Osteocyte (in vitro differentiated cells): Measurements from ENCODE around the gene NR5A1. TPM values are rescaled to one million over a fixed set of nuclear protein-coding genes. Genes with fewer than 3 reads are reported as not detected.

Source experiments
- DNase-seq: peaks from one replicate; pipeline ENCODE4 v3.0.0; 2021; ENCODE audit warnings: mixed read lengths; ENCODE audit not compliant: unreplicated experiment; ENCODE audit errors: extremely low spot score
- H3K27ac Mint-ChIP-seq: one replicate; pipeline ENCODE4 v1.8.0; 2021; ENCODE audit warnings: mild to moderate bottlenecking, mixed read lengths; ENCODE audit not compliant: unreplicated experiment
- H3K27me3 Mint-ChIP-seq: one replicate; pipeline ENCODE4 v1.8.0; 2021; ENCODE audit warnings: mixed read lengths; ENCODE audit not compliant: unreplicated experiment
- H3K36me3 Mint-ChIP-seq: one replicate; pipeline ENCODE4 v1.8.0; 2021; ENCODE audit warnings: mixed read lengths; ENCODE audit not compliant: unreplicated experiment
- H3K4me1 Mint-ChIP-seq: one replicate; pipeline ENCODE4 v1.8.0; 2021; ENCODE audit warnings: mixed read lengths; ENCODE audit not compliant: unreplicated experiment
- H3K4me3 Mint-ChIP-seq: one replicate; pipeline ENCODE4 v1.8.0; 2021; ENCODE audit warnings: mild to moderate bottlenecking, moderate library complexity, mixed read lengths; ENCODE audit not compliant: unreplicated experiment
- H3K9me3 Mint-ChIP-seq: one replicate; pipeline ENCODE4 v1.8.0; 2021; ENCODE audit warnings: mixed read lengths; ENCODE audit not compliant: unreplicated experiment
- total RNA-seq: library from RNA; stranded (reverse); gene quantifications from 2 replicates; pipeline ENCODE4 v1.2.1, GENCODE V29; 2021
- TF ChIP-seq, protein P1 (sequence below): fragments of 200-600 bp; sonication (generic); IDR thresholded peaks from 2 replicates; pipeline ENCODE4 v1.5.0; 2021; ENCODE audit warnings: antibody characterized with exemption, mild to moderate bottlenecking, moderate library complexity

Gene NR5A1
- total RNA-seq, 1 donor from 2014 or later: not detected

DNA sequence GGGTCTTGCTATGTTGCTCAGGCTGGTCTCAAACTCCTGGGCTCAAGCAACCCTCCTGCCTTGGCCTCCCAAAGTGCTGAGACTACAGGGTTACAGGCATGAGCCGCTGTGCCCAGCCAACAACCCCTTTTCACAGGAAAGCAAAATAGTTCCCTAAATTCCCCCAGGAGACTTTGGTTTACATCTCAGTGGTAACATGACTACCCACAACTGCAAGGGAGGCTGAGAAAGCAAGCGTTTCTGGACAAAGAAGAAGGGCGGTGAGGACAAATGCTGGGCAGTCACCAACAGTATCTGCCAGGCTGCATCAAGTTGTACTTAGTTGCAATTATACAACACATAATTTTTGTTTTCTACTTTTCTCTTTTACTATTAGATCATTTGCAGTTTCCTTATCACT is 64.4 kb downstream of the NR5A1 start:
- TF ChIP-seq, protein P1, sequence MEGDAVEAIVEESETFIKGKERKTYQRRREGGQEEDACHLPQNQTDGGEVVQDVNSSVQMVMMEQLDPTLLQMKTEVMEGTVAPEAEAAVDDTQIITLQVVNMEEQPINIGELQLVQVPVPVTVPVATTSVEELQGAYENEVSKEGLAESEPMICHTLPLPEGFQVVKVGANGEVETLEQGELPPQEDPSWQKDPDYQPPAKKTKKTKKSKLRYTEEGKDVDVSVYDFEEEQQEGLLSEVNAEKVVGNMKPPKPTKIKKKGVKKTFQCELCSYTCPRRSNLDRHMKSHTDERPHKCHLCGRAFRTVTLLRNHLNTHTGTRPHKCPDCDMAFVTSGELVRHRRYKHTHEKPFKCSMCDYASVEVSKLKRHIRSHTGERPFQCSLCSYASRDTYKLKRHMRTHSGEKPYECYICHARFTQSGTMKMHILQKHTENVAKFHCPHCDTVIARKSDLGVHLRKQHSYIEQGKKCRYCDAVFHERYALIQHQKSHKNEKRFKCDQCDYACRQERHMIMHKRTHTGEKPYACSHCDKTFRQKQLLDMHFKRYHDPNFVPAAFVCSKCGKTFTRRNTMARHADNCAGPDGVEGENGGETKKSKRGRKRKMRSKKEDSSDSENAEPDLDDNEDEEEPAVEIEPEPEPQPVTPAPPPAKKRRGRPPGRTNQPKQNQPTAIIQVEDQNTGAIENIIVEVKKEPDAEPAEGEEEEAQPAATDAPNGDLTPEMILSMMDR: no peak
- Mint-ChIP-seq H3K9me3 (no peaks in the 10 kb centered on the region), H3K36me3 (no peaks in the 10 kb centered on the region), H3K27me3 (peaks cover 28% of the 10 kb centered on the region), H3K4me1 (no peaks in the 10 kb centered on the region), H3K4me3 (no peak overlapping the region), H3K27ac (no peak overlapping the region)
- no peak for DNase-seq

DNA sequence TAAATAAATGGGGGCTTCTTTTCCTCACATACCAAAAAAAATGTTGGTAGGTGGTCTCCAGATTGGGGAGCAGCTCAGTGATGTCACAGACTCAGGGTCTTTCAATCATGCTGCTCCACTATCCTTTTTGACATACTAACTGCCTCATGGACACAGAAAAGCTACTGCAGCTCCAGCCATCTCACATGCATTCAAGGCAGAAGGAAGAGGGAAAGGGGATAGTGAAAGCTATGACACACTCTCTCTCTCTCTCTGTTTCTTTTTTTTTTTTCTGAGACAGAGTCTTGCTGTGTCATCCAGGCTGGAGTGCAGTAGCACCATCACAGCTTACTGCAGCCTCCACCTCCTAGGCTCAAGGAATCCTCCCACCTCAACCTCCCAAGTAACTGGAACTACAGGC is 64.8 kb downstream of the NR5A1 start:
- TF ChIP-seq, protein P1: no peak
- H3K4me3 Mint-ChIP-seq: no peak overlapping the region
- peaks cover 30% of the 10 kb centered on the region for H3K27me3 Mint-ChIP-seq
- H3K36me3 Mint-ChIP-seq: no peaks in the 10 kb centered on the region
- no peaks in the 10 kb centered on the region for H3K4me1 Mint-ChIP-seq
- H3K27ac Mint-ChIP-seq: no peak overlapping the region
- H3K9me3 Mint-ChIP-seq: no peaks in the 10 kb centered on the region
- DNase-seq: no peak

DNA sequence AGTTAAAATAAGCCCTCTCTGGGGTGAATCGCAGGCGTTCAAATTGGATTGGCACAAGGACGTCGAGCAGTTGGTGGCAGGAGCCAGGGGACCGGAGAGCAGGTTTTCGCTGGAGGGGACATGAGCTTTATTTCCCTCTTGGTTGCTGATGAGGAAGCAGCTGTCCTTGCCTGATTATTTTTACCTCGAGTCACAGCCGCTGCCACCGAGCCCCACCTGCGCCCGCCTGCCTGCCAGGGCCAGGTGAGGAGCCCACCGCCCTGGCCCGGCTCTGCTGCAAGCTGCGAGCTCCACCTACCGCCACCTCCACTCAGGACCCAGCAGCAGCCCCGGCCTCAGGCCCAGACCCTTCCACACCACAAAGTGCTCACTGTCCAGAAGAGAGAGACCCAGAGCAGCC is 65.9 kb downstream of the NR5A1 start:
- H3K4me1 Mint-ChIP-seq: no peaks in the 10 kb centered on the region
- no peak overlapping the region for H3K27ac Mint-ChIP-seq
- H3K27me3 Mint-ChIP-seq: peaks cover 33% of the 10 kb centered on the region
- H3K4me3 Mint-ChIP-seq: no peak overlapping the region
- TF ChIP-seq, protein P1: no peak
- no peaks in the 10 kb centered on the region for H3K36me3 Mint-ChIP-seq
- DNase-seq: no peak
- H3K9me3 Mint-ChIP-seq: no peaks in the 10 kb centered on the region

DNA sequence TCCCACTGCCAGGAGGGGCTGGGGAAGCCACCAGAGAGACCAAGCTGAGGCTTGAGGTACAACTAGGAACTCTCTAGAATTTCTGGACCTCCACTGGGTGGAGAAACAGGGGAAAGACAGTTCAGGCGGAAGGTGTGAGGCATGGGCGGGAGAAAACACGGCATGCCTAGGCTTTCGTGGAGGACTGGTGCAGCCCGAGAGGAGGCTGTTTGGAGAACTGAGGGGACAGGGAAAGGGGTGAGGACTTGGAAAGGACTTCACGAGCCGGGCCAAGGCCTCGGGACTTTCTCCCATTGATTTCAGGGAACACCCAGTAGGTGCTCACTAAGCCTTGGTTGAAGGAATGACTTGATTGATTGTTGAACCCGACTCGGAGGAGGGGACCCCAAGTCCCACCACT is 66.4 kb downstream of the NR5A1 start:
- Mint-ChIP-seq H3K4me3 (no peak overlapping the region), H3K27ac (no peak overlapping the region), H3K4me1 (no peaks in the 10 kb centered on the region), H3K9me3 (no peaks in the 10 kb centered on the region), H3K27me3 (peaks cover 33% of the 10 kb centered on the region), H3K36me3 (no peaks in the 10 kb centered on the region)
- no peak for DNase-seq
- TF ChIP-seq, protein P1: no peak

DNA sequence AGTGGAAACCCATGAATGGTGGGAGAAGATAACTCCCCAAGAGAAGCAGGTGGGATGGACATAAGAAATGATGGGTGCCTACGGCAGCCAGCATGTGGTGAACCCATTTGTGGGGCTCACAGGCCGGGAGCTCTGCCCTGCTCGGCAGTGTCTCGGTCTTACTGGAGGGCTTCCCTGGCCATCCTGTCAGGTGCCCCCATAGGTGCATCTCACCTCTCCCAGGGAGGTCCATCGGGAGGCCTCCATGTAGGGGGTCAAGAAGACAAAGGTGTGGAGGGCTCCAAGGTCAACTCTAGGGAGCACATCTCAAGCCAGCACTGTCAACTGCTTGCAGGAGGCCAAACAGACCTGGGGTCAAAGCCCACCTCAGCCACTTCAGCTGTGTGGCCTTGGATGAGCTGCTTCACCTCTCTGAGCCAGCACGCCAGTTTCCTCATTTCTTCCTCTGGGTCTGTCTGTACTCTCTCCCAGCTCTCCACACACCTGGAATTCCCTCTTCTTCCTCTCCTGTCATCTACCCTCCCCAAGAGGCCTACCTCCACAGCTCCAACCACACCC is 67.4 kb downstream of the NR5A1 start:
- Mint-ChIP-seq H3K4me1 (no peaks in the 10 kb centered on the region), H3K27ac (no peak overlapping the region), H3K9me3 (no peaks in the 10 kb centered on the region), H3K36me3 (no peaks in the 10 kb centered on the region), H3K27me3 (peaks cover 33% of the 10 kb centered on the region), H3K4me3 (no peak overlapping the region)
- TF ChIP-seq, protein P1: no peak
- no peak for DNase-seq
